Nephron progenitor cell (in vitro differentiated cells): ENCODE results near the gene FKRP.
"Not testable (repeated sequence)": the region's sequence is repeated elsewhere in the genome, so short reads cannot be mapped to it uniquely, and the experiment has no call there.

Source experiments
- DNase-seq: peaks from one replicate; pipeline ENCODE4 v3.0.0; 2021
- H3K27ac Mint-ChIP-seq: 2 replicates; pipeline ENCODE4 v1.8.0; 2021; ENCODE audit warnings: mild to moderate bottlenecking, moderate library complexity, mixed read lengths
- H3K27me3 Mint-ChIP-seq: 2 replicates; pipeline ENCODE4 v1.8.0; 2021; ENCODE audit warnings: mild to moderate bottlenecking, low read depth, mixed read lengths; ENCODE audit not compliant: poor library complexity
- H3K36me3 Mint-ChIP-seq: 2 replicates; pipeline ENCODE4 v1.8.0; 2021; ENCODE audit warnings: low read depth, mixed read lengths
- H3K4me1 Mint-ChIP-seq: 2 replicates; pipeline ENCODE4 v1.8.0; 2021; ENCODE audit warnings: mixed read lengths
- H3K4me3 Mint-ChIP-seq: 2 replicates; pipeline ENCODE4 v1.8.0; 2021; ENCODE audit warnings: mild to moderate bottlenecking, moderate library complexity, mixed read lengths
- H3K9me3 Mint-ChIP-seq: 2 replicates; pipeline ENCODE4 v1.8.0; 2021; ENCODE audit warnings: mild to moderate bottlenecking, moderate library complexity, mixed read lengths
- TF ChIP-seq, protein P1 (sequence below): fragments of 200-600 bp; sonication (generic); IDR thresholded peaks from 2 replicates; pipeline ENCODE4 v1.5.0; 2021; ENCODE audit warnings: antibody characterized with exemption

FKRP gene

DNA sequence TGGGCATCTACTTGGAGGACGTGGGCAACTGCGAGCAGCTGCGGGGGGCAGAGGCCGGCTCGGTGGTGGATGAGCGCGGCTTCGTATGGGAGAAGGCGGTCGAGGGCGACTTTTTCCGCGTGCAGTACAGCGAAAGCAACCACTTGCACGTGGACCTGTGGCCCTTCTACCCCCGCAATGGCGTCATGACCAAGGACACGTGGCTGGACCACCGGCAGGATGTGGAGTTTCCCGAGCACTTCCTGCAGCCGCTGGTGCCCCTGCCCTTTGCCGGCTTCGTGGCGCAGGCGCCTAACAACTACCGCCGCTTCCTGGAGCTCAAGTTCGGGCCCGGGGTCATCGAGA, 10.7 kb downstream of the FKRP start:
- H3K4me1 Mint-ChIP-seq = peaks cover 9% of the 10 kb centered on the region
- no peak overlapping the region for H3K27ac Mint-ChIP-seq
- H3K4me3 Mint-ChIP-seq = no peak overlapping the region
- H3K36me3 Mint-ChIP-seq = peaks cover 24% of the 10 kb centered on the region
- no peak for DNase-seq
- H3K9me3 Mint-ChIP-seq = no peaks in the 10 kb centered on the region
- TF ChIP-seq, protein P1, sequence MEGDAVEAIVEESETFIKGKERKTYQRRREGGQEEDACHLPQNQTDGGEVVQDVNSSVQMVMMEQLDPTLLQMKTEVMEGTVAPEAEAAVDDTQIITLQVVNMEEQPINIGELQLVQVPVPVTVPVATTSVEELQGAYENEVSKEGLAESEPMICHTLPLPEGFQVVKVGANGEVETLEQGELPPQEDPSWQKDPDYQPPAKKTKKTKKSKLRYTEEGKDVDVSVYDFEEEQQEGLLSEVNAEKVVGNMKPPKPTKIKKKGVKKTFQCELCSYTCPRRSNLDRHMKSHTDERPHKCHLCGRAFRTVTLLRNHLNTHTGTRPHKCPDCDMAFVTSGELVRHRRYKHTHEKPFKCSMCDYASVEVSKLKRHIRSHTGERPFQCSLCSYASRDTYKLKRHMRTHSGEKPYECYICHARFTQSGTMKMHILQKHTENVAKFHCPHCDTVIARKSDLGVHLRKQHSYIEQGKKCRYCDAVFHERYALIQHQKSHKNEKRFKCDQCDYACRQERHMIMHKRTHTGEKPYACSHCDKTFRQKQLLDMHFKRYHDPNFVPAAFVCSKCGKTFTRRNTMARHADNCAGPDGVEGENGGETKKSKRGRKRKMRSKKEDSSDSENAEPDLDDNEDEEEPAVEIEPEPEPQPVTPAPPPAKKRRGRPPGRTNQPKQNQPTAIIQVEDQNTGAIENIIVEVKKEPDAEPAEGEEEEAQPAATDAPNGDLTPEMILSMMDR = no peak
- no peaks in the 10 kb centered on the region for H3K27me3 Mint-ChIP-seq

DNA sequence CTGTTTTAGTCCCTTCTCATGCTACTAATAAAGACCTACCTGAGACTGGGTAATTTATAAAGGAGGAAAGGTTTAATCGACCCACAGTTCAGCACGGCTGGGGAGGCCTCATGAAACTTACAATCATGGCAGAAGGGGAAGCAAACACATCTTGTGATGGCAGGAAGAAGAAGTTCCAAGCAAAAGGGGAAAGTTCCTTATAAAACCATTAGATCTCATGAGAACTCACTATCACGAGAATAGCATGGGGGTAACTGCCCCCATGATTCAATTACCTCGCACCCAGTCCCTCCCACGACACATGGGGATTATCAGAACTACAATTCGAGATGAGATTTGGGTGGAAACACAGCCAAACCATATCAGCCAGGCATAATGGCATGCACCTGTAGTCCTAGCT, 13.3 kb downstream of the FKRP start:
- TF ChIP-seq, protein P1 = no peak
- Mint-ChIP-seq H3K9me3 (no peaks in the 10 kb centered on the region), H3K4me1 (peaks cover 9% of the 10 kb centered on the region), H3K36me3 (peaks cover 14% of the 10 kb centered on the region), H3K27me3 (no peaks in the 10 kb centered on the region), H3K4me3 (no peak overlapping the region), H3K27ac (no peak overlapping the region)
- no peak for DNase-seq

DNA sequence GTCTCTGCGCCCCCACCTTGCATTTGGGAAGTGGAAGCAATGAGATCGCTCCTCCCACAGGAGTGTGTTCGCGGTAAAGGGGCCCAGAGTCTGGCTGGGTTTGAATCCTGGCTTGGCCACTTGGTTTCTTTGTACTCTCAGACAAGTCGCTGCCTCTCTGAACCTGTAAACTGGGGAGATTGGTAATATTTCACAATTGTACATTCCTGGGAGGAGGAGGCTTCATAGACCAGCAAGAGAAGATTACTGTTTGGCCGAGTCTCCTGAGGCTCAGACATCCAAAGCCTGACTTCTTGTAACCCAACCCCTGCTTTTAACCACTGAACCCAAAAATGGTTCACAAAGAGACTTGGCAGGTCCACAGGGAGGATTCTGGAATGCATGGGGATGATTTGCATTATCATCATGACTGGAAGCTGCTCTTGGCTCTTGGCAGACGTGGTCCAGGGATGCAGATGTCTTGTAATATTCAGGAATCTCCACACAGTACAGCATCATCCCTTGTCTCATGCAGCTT, 14.0 kb downstream of the FKRP start:
- H3K36me3 Mint-ChIP-seq = peaks cover 14% of the 10 kb centered on the region
- H3K4me3 Mint-ChIP-seq = no peak overlapping the region
- TF ChIP-seq, protein P1 = no peak
- no peaks in the 10 kb centered on the region for H3K27me3 Mint-ChIP-seq
- no peak overlapping the region for H3K27ac Mint-ChIP-seq
- no peak for DNase-seq
- H3K9me3 Mint-ChIP-seq = no peaks in the 10 kb centered on the region
- H3K4me1 Mint-ChIP-seq = peaks cover 9% of the 10 kb centered on the region

DNA sequence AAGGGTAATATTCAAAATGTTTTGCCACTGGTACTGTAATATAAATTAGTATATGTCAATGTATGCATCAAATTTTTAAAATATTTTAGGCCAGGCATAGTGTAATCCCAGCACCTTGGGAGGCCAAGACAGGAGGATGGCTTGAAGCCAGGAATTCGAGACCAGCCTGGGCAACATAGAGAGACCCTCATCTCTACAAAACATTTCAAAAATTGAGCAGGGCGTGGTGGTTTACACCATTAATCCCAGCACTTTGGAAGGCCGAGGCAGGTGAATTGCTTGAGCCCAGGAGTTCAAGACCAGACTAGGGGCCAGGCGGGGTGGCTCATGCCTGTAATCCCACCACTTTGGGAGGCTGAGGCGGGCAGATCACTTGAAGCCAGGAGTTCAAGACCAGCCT, 14.5 kb downstream of the FKRP start:
- DNase-seq = no peak
- Mint-ChIP-seq H3K27ac (no peak overlapping the region), H3K36me3 (peaks cover 10% of the 10 kb centered on the region), H3K4me3 (no peak overlapping the region), H3K9me3 (no peaks in the 10 kb centered on the region), H3K4me1 (peaks cover 9% of the 10 kb centered on the region), H3K27me3 (no peaks in the 10 kb centered on the region)
- TF ChIP-seq, protein P1 = no peak

DNA sequence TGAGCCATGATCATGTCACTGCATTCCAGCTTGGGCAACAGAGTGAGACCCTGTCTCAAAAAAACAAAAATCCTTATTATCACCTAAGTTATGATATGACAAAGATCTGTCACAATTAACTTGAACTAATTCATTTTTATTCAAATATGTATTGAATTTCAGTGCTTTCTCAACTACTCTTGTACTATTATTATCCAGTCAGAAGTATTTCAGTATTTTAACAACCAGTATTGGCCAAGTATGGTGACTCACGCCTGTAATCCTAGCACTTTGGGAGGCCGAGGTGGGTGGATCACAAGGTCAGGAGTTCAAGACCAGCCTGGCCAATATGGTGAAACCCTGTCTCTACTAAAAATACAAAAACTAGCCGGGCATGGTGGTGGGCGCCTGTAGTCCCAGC, 15.0 kb downstream of the FKRP start:
- not testable (repeated sequence) for H3K27ac Mint-ChIP-seq, H3K9me3 Mint-ChIP-seq, DNase-seq, H3K4me3 Mint-ChIP-seq, H3K4me1 Mint-ChIP-seq, H3K27me3 Mint-ChIP-seq, H3K36me3 Mint-ChIP-seq

DNA sequence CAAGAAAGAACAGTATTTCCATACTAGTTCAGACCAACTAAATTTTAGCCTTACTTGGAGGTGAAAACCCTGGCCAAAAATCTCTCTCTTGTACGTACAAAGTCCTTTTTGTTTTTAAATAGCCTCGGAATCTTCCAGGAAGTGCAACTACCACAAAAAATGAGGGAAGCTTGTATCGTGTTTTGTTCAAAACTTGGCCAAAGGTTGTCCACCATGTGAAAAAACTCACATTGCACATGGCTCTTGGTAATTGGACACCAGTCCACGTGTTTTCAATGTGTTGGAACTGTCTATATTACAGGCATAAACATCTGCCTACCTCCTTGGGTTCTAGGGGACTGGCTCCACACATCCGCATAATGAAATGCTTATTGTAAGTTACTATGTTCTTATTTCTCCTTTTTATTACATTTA, 15.6 kb downstream of the FKRP start:
- no peak for DNase-seq
- Mint-ChIP-seq H3K4me3 (no peak overlapping the region), H3K4me1 (peaks cover 9% of the 10 kb centered on the region), H3K9me3 (no peaks in the 10 kb centered on the region), H3K27me3 (no peaks in the 10 kb centered on the region), H3K36me3 (peaks cover 10% of the 10 kb centered on the region), H3K27ac (no peak overlapping the region)
- TF ChIP-seq, protein P1 = no peak
